ENCODE measurements around the gene GAB1.

The GAB1 gene

DNA sequence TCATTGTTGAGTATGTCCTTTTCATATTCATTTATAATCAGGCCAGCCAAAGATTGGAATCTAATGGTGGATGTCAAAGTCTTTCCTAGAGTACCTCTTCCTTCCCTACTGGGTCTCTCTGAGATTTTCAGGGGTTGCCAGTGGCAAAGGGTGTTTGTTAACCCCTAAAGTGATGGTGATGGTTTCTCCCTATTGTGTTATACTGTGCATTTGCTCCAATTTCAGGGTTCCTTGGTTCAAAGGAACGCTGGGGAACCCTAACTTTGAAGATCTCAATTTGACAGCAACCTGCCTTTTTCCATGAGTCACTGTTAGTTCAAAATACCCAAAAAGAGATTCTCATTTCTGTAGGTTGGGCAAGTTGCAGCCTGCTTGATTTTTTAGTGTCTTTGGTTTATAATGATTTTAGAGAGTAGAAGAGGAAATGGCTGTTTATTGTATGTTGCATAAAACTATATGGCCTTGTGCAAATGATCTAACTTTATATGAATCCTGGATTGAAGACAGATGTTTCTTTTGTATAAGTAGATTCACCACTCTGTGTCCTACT, 23.0 kb downstream of the GAB1 start:
- DNase-seq: no peak

- DNase-seq: no peak
Observed at GRCh38 chr4:143360838-143361625, 24.4 kb downstream of the GAB1 start.

DNA sequence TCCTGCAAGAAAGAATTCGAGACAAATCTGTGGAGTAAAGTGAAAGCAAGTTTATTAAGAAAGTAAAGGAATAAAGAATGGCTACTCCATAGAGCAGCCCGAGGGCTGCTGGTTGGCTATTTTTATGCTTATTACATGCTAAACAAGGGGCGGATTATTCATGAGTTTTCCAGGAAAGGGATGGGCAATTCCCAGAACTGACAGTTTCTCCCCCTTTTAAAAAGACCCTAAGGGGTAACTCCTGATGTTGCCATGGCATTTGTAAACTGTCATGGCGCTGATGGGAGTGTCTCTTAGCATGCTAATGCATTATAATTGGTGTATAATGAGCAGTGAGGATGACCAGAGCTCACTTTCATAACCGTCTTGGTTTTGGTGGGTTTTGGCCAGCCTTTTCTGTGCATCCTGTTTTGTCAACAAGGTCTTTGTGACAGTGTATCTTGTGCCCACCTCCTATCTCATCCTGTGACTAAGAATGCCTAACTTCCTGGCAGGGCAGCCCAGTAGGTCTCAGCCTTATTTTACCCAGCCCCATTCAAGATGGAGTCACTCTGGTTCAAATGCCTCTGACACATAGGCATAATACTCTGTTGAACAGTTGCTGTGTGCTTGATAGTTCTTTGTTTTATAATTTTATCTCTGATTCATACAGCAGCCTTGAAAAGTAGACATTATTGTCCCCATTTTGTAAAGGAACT, 25.8 kb downstream of the GAB1 start:
- no peak for DNase-seq

- DNase-seq: no peak
Observed at GRCh38 chr4:143363332-143363731, 26.7 kb downstream of the GAB1 start.

GRCh38 chr4:143364063-143364462, 27.4 kb downstream of the GAB1 start:
- no peak for DNase-seq

DNA sequence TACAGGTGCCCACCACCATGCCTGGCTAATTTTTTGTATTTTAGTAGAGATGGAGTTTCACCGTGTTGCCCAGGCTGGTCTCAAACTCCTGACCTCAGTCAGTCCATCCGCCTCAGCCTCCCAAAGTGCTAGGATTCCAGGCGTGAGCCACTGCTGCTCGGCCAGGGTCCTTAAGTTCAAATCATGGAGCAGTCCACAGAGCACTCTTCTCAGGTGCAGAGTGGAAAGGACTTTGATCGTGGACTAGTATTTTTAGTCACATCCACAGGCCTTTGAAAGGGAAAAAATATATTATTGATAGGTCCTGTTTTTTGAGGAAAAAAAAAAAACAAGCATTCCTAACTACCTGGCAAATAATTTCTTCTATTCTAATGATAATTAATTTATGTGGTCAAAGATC, 31.2 kb downstream of the GAB1 start:
- no peak for DNase-seq

GRCh38 chr4:143369552-143369951, 32.9 kb downstream of the GAB1 start:
- DNase-seq: no peak

DNA sequence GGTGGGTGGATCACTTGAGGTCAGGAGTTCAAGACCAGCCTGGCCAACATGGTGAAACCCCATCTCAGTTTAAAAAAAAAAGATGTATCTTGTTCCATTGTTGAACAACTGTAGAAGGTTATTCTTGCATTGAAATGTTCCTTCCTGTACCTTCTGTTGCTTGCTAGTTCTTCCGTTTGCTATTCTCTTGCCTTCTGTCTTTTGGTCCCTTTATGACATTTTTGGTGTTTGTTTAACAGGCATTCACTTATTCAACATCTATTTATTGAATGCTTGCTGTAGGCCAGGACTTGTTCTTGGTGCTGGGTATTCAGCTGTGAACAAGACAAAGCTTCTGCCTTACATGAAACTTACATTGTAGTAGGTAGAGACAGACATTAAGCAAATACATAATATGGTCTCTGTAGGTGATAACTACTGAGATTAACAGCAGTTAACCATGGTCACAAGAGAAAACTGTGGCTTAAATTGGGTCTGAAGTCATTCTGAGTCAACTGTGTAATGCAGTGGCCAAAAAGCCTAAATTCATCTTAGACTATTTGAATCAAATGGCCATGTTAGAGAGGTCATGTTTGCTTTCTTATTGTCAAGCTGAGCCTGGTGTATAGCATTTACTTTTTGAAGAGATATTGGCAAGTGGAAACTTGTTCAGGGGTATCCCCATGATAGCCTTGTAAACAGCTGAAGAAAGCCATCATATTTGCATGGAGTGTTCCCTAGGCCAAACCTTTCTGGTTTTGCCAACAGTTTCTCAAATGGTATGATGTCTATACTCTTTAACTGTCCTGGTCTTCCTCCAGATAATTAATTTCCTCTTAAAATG, 35.6 kb downstream of the GAB1 start:
- DNase-seq: no peak

- DNase-seq: no peak
Observed at GRCh38 chr4:143374255-143374654, 37.6 kb downstream of the GAB1 start.

DNA sequence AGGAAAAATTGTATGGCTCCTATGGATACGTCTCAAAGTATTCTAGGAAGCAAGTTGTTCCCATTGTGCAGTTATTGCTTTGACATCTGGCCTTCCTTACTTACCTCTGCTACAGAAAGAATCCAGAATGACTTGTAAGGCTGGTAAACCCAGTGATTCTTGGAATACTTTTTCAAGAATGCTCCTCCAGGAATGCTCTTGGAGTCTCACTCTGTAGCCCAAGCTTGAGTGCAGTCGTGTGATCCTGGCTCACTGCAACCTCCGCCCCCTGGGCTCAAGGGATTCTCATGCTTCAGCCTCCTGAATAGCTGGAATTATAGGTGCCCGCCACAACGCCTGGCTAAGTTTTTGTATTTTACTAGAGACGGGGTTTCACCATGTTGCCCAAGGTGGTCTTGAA, 38.1 kb downstream of the GAB1 start:
- no peak for DNase-seq

DNA sequence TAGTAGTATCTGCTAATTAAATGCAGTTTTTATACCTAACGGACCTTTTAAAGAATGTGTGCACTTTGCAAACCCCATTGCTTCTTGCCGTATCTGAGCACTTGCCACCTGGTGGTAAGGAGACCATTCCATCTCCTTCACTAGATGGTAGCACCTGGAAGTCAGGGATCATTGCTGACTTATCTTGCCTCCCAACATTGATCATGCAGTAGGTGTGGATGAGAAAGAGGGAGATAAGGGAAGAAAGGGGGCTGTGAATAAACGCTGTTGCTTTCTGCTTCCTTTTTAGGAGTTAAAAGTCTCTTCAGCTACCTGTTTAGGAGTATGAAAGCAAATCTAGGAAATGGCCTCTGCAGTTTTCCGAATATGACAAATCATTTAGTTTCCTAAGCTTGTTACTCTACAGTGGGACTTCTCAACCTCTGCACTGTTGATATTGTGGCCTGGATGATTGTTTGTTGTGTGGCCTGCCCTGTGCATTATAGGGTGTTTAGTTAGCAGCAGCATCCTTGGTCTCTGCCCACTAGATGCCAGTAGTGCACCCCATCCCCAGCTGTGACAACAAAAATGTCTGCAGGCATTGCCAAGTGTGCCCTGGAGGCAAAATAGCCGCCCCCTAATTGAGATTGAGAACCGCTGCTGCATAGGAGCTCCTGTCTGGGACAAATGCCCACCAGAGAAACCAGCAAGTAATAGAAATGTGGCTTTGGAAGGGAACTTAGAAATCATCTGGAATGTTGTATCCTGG, 38.8 kb downstream of the GAB1 start:
- no peak for DNase-seq

GRCh38 chr4:143377611-143378099, 41.0 kb downstream of the GAB1 start:
- DNase-seq: no peak

GRCh38 chr4:143380629-143381028, 44.0 kb downstream of the GAB1 start:
- no peak for DNase-seq

- DNase-seq: peak; percentile 79
Observed at GRCh38 chr4:143381189-143382118, 44.8 kb downstream of the GAB1 start.

DNA sequence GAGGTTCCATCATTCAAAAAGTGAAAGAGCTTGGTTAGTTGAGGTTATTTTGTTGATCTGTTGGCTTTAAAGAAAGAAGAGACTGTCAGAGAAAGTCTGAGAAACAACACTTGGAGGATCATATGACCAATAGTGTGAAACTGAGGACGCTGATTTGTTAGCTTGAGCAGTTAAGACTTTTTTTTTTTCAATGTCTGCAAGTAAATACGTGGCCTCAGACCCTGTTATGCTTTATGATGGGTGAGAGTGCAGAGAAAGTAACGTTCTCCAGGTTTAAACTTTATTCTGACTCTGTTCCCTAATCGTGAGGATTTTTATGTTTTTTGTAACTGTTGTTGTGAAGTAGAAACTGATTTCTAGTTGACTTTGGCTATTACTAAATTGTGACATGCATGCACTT, 45.9 kb downstream of the GAB1 start:
- DNase-seq: no peak

GRCh38 chr4:143383005-143383574, 46.4 kb downstream of the GAB1 start:
- no peak for DNase-seq

DNA sequence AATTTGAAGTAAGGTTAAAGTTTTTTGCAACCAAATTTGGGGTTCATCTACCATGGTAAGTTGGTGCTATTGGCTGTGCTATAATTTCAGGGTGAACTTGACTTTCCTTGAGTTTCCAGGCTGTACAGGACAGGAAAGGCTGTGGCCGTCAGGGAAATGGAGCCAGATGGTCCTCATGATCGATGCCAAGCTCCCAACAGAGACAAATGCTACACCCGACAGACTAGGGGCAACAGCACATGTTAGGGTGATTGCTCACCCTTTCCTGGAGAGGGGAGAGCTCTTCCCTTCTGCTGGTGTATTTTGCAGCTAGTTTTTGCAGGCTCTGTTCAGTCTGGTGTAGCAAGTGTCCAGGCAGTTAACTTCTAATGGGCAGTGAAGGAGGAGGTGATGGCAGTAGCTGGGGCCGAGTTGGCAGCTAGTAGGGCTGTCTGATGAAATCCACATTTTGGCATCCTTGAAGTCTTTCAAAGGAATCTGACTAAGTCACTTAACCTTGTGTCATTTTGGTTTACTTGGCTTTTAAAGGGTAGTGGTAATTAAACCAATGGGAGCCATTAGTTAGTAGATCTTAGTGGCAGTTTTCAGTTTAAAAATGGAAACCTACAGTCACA, 47.8 kb downstream of the GAB1 start:
- DNase-seq: peak; percentile 22

DNA sequence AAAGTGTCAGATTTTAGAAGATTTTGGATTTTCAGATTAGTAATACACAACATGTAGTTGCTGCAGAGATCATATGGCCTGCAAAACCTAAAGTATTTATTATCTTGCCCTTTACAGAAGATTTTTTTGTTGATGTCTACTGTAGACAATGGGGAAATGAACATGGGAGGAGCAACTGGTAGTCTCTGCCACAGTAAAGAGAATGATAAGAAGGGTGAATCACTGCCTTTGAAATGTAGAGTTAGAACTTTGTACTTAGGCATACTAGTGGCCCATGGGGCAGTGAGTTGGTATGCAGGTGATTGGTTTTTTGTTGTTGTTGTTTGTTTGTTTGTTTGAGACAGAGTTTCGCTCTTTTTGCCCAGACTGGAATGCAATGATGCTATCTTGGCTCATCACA, 50.1 kb downstream of the GAB1 start:
- no peak for DNase-seq

- DNase-seq: peak; percentile 68
Observed at GRCh38 chr4:143389579-143390195, 53.0 kb downstream of the GAB1 start.

DNA sequence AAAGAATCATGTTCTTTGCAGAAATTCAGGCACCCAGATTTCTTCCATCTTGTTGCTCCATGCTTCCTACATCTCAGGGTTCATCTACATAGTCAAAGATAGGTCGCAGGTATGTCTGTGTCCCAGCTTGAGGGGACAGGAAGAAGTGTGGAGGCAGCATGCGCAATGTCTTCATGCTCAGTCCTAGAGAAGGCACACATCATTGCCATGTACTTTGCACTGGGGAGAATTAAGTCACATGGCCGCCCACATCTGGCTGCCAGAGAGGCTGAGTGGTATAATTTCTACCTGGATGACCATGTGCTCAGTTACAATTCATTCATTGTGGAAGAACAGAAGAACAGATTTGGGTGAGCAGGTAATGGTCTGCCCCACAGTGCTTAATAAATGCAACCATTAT, 54.1 kb downstream of the GAB1 start:
- DNase-seq: no peak

Data from HCEC 1CT (cell line).